ENCODE measurements around the gene FPGT.

DNA sequence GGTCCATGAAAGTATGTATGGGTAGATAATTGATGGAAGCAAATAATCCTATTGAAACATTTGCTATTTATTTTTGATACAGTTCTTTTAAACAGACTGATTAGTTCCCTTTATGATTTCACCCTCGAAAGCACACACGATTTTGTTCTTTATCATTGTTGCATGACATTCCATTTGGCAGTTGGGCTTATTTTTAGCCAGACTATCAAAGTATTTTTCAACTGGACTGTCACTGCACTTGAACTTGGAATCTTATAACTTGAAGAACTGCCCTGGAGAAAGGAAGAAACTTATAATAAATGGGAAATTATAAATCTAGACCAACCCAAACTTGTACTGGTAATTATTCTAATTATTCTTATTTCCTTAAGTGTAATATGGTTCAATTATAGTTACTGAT lies 37.1 kb downstream of the FPGT start, which contains the start of gene TNNI3K:
- TF ChIP-seq, protein P1, sequence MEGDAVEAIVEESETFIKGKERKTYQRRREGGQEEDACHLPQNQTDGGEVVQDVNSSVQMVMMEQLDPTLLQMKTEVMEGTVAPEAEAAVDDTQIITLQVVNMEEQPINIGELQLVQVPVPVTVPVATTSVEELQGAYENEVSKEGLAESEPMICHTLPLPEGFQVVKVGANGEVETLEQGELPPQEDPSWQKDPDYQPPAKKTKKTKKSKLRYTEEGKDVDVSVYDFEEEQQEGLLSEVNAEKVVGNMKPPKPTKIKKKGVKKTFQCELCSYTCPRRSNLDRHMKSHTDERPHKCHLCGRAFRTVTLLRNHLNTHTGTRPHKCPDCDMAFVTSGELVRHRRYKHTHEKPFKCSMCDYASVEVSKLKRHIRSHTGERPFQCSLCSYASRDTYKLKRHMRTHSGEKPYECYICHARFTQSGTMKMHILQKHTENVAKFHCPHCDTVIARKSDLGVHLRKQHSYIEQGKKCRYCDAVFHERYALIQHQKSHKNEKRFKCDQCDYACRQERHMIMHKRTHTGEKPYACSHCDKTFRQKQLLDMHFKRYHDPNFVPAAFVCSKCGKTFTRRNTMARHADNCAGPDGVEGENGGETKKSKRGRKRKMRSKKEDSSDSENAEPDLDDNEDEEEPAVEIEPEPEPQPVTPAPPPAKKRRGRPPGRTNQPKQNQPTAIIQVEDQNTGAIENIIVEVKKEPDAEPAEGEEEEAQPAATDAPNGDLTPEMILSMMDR (conservative IDR thresholded peaks at IDR 0.05; ENCODE audit: low read length) = no peak
- TF ChIP-seq EZH2phosphoT487 (IDR thresholded peaks at IDR 0.05; ENCODE audit: borderline replicate concordance) = no peak

Data from Loucy (cell line).